ENCODE data around the gene ITGA7. TPM values are rescaled to one million over a fixed set of nuclear protein-coding genes. Genes with fewer than 3 reads are reported as not detected.

The ITGA7 gene
- total RNA-seq, 1 experiment from 2014 or later: 2.5 TPM

- no peaks in the 10 kb centered on the region for H3K4me1 ChIP-seq (ENCODE audit: control insufficient read depth, insufficient read depth, low read length)
- TF ChIP-seq TCF7L2 (IDR thresholded peaks at IDR 0.05; ENCODE audit: low read depth, low read length) (no peak), POLR2AphosphoS5 (IDR thresholded peaks at IDR 0.05; ENCODE audit: low read depth, low read length) (no peak), SIN3A (IDR thresholded peaks at IDR 0.05; ENCODE audit: borderline replicate concordance, insufficient read depth, low read depth, low read length) (no peak), CTCF (IDR thresholded peaks at IDR 0.05) (no peak), REST (IDR thresholded peaks at IDR 0.05; ENCODE audit: insufficient read depth in 1 of 2, low read depth in 2 of 2, low read length in 1 of 2) (no peak)
- intact Hi-C loops (cut with micrococcal nuclease; ENCODE audit: unreplicated experiment) (no loop called here), in situ Hi-C loops (cut with HindIII; ENCODE audit: low pct_unique_long_range_greater_than_20kb, low sequenced_read_pairs) (no loop called here)
- peaks cover 4% of the 10 kb centered on the region; the same call in 1 of the 2 replicates for H3K27me3 ChIP-seq (ENCODE audit: control insufficient read depth, insufficient read depth, low read length)
- BruUV-seq (replicated peaks): no TSS peak
- no peak overlapping the region for H3K27ac ChIP-seq (ENCODE audit: low read length)
- CTCF ChIA-PET: no interaction called here
- no peaks in the 10 kb centered on the region for H3K36me3 ChIP-seq (ENCODE audit: control insufficient read depth, insufficient read depth, low read length)
- POLR2A ChIA-PET: no interaction called here
- no peak; the same call in 1 of the 2 replicates for ATAC-seq
- DNase-seq (ENCODE audit: low read depth, low spot score): no peak
- no peak overlapping the region for H3K4me3 ChIP-seq (ENCODE audit: low read depth in 2 of 2, low read length in 2 of 2)
- no peaks in the 10 kb centered on the region for H3K9me3 ChIP-seq (ENCODE audit: control insufficient read depth, insufficient read depth, low read depth, low read length)
These were observed 50.5 kb downstream of the ITGA7 start for GRCh38 chr12:55657212-55657611.

- no TSS peak for BruUV-seq (replicated peaks)
- Histone ChIP-seq H3K9me3 (ENCODE audit: control insufficient read depth, insufficient read depth, low read depth, low read length) (no peaks in the 10 kb centered on the region), H3K4me3 (ENCODE audit: low read depth in 2 of 2, low read length in 2 of 2) (no peak overlapping the region), H3K36me3 (ENCODE audit: control insufficient read depth, insufficient read depth, low read length) (no peaks in the 10 kb centered on the region), H3K4me1 (ENCODE audit: control insufficient read depth, insufficient read depth, low read length) (no peaks in the 10 kb centered on the region), H3K27me3 (ENCODE audit: control insufficient read depth, insufficient read depth, low read length) (no peaks in the 10 kb centered on the region; the same call in 1 of the 2 replicates), H3K27ac (ENCODE audit: low read length) (no peak overlapping the region)
- POLR2A ChIA-PET: no interaction called here
- CTCF ChIA-PET: no interaction called here
- in situ Hi-C loops (cut with HindIII; ENCODE audit: low pct_unique_long_range_greater_than_20kb, low sequenced_read_pairs) (no loop called here), intact Hi-C loops (cut with micrococcal nuclease; ENCODE audit: unreplicated experiment) (no loop called here)
- TF ChIP-seq SIN3A (IDR thresholded peaks at IDR 0.05; ENCODE audit: borderline replicate concordance, insufficient read depth, low read depth, low read length) (no peak), REST (IDR thresholded peaks at IDR 0.05; ENCODE audit: insufficient read depth in 1 of 2, low read depth in 2 of 2, low read length in 1 of 2) (no peak), CTCF (IDR thresholded peaks at IDR 0.05) (no peak), POLR2AphosphoS5 (IDR thresholded peaks at IDR 0.05; ENCODE audit: low read depth, low read length) (no peak), TCF7L2 (IDR thresholded peaks at IDR 0.05; ENCODE audit: low read depth, low read length) (no peak)
- DNase-seq (ENCODE audit: low read depth, low spot score) (no peak), ATAC-seq (no peak)
These were observed 53.0 kb downstream of the ITGA7 start for GRCh38 chr12:55654511-55655214.

Measured in Panc1 (cell line).